Measurements from ENCODE around the gene CPVL. TPM values are rescaled to one million over a fixed set of nuclear protein-coding genes. Genes with fewer than 3 reads are reported as not detected.

CPVL gene
- total RNA-seq, 1 donor from 2014 or later = 30.2 TPM

GRCh38 chr7:28957751-28958234 lies 188.5 kb downstream of the CPVL start:
- H3K27ac Mint-ChIP-seq = peak overlapping the region; percentile 74
- H3K4me3 Mint-ChIP-seq = peak overlapping the region; percentile 91
- peaks cover 4% of the 10 kb centered on the region for H3K36me3 Mint-ChIP-seq
- no peak for DNase-seq (ENCODE audit: extremely low spot score, unreplicated experiment)
- no peak for TF ChIP-seq CTCF (conservative IDR thresholded peaks at IDR 0.05)
- H3K27me3 Mint-ChIP-seq = peaks cover 31% of the 10 kb centered on the region
- H3K4me1 Mint-ChIP-seq (ENCODE audit: unreplicated experiment) = peaks cover 42% of the 10 kb centered on the region
- H3K9me3 Mint-ChIP-seq = no peaks in the 10 kb centered on the region

- Mint-ChIP-seq H3K4me1 (ENCODE audit: unreplicated experiment) (peaks cover 44% of the 10 kb centered on the region), H3K4me3 (peak overlapping the region; percentile 91), H3K9me3 (no peaks in the 10 kb centered on the region), H3K36me3 (peaks cover 4% of the 10 kb centered on the region), H3K27me3 (peaks cover 31% of the 10 kb centered on the region), H3K27ac (peak overlapping the region; percentile 74)
- DNase-seq (ENCODE audit: extremely low spot score, unreplicated experiment) = no peak
- no peak for TF ChIP-seq CTCF (conservative IDR thresholded peaks at IDR 0.05)
Observed at GRCh38 chr7:28957064-28957750, 189.1 kb downstream of the CPVL start.

GRCh38 chr7:28956608-28957063 lies 189.7 kb downstream of the CPVL start:
- H3K27ac Mint-ChIP-seq = no peak overlapping the region
- H3K36me3 Mint-ChIP-seq = peaks cover 4% of the 10 kb centered on the region
- H3K4me1 Mint-ChIP-seq (ENCODE audit: unreplicated experiment) = peaks cover 44% of the 10 kb centered on the region
- H3K9me3 Mint-ChIP-seq = no peaks in the 10 kb centered on the region
- TF ChIP-seq CTCF (conservative IDR thresholded peaks at IDR 0.05) = peak; percentile 68
- peak overlapping the region; percentile 91 for H3K4me3 Mint-ChIP-seq
- DNase-seq (ENCODE audit: extremely low spot score, unreplicated experiment) = peak; percentile 81
- peaks cover 33% of the 10 kb centered on the region for H3K27me3 Mint-ChIP-seq

GRCh38 chr7:28955718-28956607 lies 190.4 kb downstream of the CPVL start:
- H3K27me3 Mint-ChIP-seq = peaks cover 39% of the 10 kb centered on the region
- peaks cover 9% of the 10 kb centered on the region for H3K36me3 Mint-ChIP-seq
- H3K4me3 Mint-ChIP-seq = peak overlapping the region; percentile 91
- peaks cover 44% of the 10 kb centered on the region for H3K4me1 Mint-ChIP-seq (ENCODE audit: unreplicated experiment)
- peak; percentile 83 for DNase-seq (ENCODE audit: extremely low spot score, unreplicated experiment)
- no peaks in the 10 kb centered on the region for H3K9me3 Mint-ChIP-seq
- TF ChIP-seq CTCF (conservative IDR thresholded peaks at IDR 0.05) = peak; percentile 75
- no peak overlapping the region for H3K27ac Mint-ChIP-seq

GRCh38 chr7:28955356-28955717 lies 191.0 kb downstream of the CPVL start:
- Mint-ChIP-seq H3K27me3 (peaks cover 41% of the 10 kb centered on the region), H3K36me3 (peaks cover 9% of the 10 kb centered on the region), H3K4me3 (peak overlapping the region; percentile 78), H3K9me3 (no peaks in the 10 kb centered on the region), H3K27ac (peak overlapping the region; percentile 53), H3K4me1 (ENCODE audit: unreplicated experiment) (peaks cover 40% of the 10 kb centered on the region)
- TF ChIP-seq CTCF (conservative IDR thresholded peaks at IDR 0.05) = no peak
- no peak for DNase-seq (ENCODE audit: extremely low spot score, unreplicated experiment)
